ENCODE measurements around the gene TMC1. TPM values are rescaled to one million over a fixed set of nuclear protein-coding genes. Genes with fewer than 3 reads are reported as not detected.

Gene TMC1
- total RNA-seq, 1 donor from 2014 or later, result not detected

DNA sequence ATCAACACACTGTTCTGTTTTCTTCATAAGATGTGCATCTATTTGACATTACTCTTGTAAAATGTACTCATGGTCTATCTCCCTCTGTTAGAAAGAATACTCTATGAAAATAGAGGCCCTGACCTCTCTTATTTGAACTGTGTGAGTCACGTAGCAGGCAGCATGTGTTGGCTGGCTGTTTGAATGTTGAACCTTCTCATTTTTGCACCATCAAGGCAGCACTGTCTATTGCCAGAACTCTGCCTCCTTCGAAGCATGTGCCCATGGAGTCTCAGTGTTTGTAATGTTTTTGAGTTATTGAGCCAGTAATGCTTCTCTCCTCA, 287.0 kb downstream of the TMC1 start:
- no peak overlapping the region for H3K27ac ChIP-seq
- no peaks in the 10 kb centered on the region for H3K27me3 ChIP-seq
- H3K4me3 ChIP-seq, result no peak overlapping the region
- H3K4me1 ChIP-seq, result no peaks in the 10 kb centered on the region
- intact Hi-C loops (cut with DNase I), result no loop called here
- no peak for DNase-seq
- no peaks in the 10 kb centered on the region for H3K36me3 ChIP-seq
- H3K9me3 ChIP-seq, result no peaks in the 10 kb centered on the region
- TF ChIP-seq, protein P1, sequence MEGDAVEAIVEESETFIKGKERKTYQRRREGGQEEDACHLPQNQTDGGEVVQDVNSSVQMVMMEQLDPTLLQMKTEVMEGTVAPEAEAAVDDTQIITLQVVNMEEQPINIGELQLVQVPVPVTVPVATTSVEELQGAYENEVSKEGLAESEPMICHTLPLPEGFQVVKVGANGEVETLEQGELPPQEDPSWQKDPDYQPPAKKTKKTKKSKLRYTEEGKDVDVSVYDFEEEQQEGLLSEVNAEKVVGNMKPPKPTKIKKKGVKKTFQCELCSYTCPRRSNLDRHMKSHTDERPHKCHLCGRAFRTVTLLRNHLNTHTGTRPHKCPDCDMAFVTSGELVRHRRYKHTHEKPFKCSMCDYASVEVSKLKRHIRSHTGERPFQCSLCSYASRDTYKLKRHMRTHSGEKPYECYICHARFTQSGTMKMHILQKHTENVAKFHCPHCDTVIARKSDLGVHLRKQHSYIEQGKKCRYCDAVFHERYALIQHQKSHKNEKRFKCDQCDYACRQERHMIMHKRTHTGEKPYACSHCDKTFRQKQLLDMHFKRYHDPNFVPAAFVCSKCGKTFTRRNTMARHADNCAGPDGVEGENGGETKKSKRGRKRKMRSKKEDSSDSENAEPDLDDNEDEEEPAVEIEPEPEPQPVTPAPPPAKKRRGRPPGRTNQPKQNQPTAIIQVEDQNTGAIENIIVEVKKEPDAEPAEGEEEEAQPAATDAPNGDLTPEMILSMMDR (IDR thresholded peaks at IDR 0.05), result no peak
- no peak for ATAC-seq

DNA sequence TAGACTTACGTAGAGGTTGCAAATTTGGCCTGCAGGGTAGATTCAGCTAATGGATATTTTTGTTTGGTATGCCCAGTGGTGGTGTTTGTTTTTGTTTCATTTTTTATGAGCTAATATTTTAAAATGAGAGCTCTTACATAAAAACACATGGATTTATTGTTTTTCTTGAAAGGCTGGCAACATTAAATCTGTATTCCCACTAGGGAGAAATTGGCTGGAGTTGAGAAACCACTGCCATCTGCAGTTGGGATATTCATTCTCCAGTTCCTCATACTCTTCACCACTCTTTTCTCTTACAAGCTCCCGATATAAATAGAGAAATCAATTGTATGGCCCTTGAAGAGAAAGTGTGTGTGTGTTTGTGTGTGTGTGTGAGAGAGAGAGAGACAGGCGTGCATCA, 288.2 kb downstream of the TMC1 start:
- Histone ChIP-seq H3K4me1 (no peaks in the 10 kb centered on the region), H3K36me3 (no peaks in the 10 kb centered on the region), H3K4me3 (no peak overlapping the region), H3K9me3 (no peaks in the 10 kb centered on the region), H3K27me3 (no peaks in the 10 kb centered on the region), H3K27ac (no peak overlapping the region)
- intact Hi-C loops (cut with DNase I), result no loop called here
- ATAC-seq (no peak), DNase-seq (no peak)
- TF ChIP-seq, protein P1 (IDR thresholded peaks at IDR 0.05), result no peak

DNA sequence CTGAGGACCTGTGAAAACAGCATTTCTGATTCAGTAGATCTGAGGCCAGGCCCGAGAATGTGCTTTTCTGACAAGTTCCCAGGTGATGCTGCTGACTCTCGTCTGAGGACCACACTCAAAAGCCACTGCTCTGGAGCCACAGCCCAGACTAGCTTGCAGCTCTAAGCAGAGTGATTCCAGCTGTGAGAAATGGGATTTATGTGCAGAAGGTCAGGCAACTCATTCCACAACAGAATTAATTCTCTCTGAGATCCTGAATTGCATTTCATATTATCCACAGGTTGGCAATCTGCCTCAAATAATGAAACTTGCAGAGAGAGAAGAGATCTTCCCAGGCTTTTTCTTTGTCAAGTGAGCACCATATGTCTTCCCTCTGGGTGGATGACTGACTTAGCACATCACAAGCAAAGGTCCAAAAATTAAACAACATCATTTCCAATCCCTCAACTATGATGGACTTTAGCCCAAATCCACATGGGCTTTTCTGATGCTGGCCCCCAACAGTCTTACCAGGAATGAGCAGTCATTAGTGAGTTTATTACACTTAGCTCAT, 291.2 kb downstream of the TMC1 start:
- intact Hi-C loops (cut with DNase I), result no loop called here
- TF ChIP-seq, protein P1 (IDR thresholded peaks at IDR 0.05), result no peak
- Histone ChIP-seq H3K9me3 (no peaks in the 10 kb centered on the region), H3K27ac (no peak overlapping the region), H3K27me3 (no peaks in the 10 kb centered on the region), H3K4me3 (no peak overlapping the region), H3K36me3 (no peaks in the 10 kb centered on the region), H3K4me1 (no peaks in the 10 kb centered on the region)
- ATAC-seq (no peak), DNase-seq (no peak)

DNA sequence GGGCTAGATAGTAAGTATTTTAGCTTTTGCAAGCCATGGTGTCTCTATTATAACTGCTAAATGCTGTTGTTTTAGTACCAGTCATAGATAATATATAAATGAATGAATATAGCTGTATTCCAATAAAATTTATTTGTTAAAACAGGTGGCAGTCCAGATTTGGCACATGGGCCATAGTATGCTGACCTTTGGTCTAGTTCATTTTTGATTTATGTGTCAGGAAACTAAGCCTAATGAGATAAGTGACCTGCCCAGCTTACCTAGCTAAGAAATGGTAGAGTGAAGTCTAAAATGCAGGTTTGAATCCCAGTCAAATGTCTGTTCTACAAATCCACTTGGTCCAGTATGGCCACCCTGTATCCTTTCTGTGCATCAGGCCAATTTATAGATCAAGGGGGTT, 292.1 kb downstream of the TMC1 start:
- no peak for DNase-seq
- Histone ChIP-seq H3K36me3 (no peaks in the 10 kb centered on the region), H3K9me3 (no peaks in the 10 kb centered on the region), H3K4me1 (no peaks in the 10 kb centered on the region), H3K27ac (no peak overlapping the region), H3K27me3 (no peaks in the 10 kb centered on the region), H3K4me3 (no peak overlapping the region)
- TF ChIP-seq, protein P1 (IDR thresholded peaks at IDR 0.05), result no peak
- intact Hi-C loops (cut with DNase I), result no loop called here
- no peak for ATAC-seq

DNA sequence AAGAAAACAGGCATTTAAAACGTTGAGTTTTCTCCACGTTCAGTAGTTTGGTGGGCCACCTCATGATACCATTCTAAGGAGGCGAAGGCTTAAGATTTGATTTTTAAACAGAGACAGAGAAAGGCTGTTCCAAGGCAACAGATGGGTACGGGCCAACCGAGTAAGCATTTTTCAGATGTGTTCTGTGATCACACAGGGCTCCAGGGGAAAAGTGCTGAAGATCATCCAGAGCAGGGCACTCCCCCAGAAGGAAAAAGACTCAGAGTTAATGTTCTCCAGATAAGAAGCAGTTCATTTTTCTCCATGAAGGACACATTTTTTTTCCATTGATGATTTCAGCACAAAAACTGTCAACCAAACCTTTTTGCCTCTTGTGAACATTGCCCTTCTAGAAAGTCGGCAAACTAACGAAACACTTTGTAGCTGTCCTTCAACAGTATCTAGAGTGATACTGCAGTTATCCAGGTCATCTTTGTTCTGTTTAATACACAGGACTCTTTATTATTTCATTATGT, 292.7 kb downstream of the TMC1 start:
- intact Hi-C loops (cut with DNase I), result no loop called here
- Histone ChIP-seq H3K4me3 (no peak overlapping the region), H3K4me1 (no peaks in the 10 kb centered on the region), H3K36me3 (no peaks in the 10 kb centered on the region), H3K9me3 (no peaks in the 10 kb centered on the region), H3K27me3 (no peaks in the 10 kb centered on the region), H3K27ac (no peak overlapping the region)
- DNase-seq, result no peak
- ATAC-seq, result no peak
- TF ChIP-seq, protein P1 (IDR thresholded peaks at IDR 0.05), result no peak

DNA sequence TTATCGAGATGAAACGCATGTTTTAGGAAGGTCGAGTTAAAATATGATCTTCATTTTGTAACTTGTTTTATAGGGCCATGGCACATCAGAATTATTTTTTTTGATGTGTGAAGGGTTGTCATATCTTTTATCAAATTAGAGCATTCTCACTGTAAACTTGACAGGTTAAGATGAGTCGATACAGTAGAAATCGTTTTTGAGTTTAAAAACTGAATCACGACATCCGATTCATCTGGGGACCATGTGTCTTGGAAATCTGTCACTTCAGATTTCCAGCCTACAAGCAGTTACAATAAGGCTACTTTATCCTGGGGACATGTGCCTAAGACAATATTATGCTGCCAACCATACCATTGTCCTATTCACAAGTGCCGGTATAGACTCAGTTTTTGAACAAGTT, 295.3 kb downstream of the TMC1 start:
- no peaks in the 10 kb centered on the region for H3K27me3 ChIP-seq
- H3K36me3 ChIP-seq, result no peaks in the 10 kb centered on the region
- intact Hi-C loops (cut with DNase I), result no loop called here
- H3K4me3 ChIP-seq, result no peak overlapping the region
- no peaks in the 10 kb centered on the region for H3K4me1 ChIP-seq
- TF ChIP-seq, protein P1 (IDR thresholded peaks at IDR 0.05), result no peak
- ATAC-seq, result no peak
- H3K27ac ChIP-seq, result no peak overlapping the region
- H3K9me3 ChIP-seq, result no peaks in the 10 kb centered on the region
- no peak for DNase-seq
